AG09319 (cell line): ENCODE results near the gene TMEM30A.

Experiments
- DNase-seq: peaks from one replicate; pipeline ENCODE4 v3.0.0-alpha.2; 2010; ENCODE audit warnings: low read depth; ENCODE audit errors: extremely low read depth
- TF ChIP-seq, protein P1 (sequence below): IDR thresholded peaks from 2 replicates; pipeline ENCODE4 v1.5.1; 2011; ENCODE audit warnings: low read depth, mild to moderate bottlenecking, inconsistent platforms, low read length, moderate library complexity

Gene TMEM30A

DNA sequence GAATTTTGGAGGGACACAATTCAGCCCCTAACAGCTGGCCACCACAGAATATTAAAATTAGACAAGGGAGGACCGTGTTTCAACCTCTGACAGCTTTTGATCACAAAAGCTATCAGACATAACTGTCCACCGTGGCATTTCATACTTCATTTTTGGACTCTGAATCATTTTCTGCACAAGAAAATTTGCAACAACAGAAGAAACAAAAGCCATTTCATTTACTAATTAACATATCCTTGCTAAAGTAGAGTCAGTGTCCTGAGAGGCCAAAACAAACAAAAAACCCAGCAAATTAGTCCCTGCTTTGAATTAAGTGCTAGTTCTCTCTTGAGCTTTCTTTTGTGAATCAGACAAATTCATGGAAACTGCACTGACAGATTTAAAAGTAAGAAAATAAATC is 61.2 kb downstream of the TMEM30A start:
- TF ChIP-seq, protein P1, sequence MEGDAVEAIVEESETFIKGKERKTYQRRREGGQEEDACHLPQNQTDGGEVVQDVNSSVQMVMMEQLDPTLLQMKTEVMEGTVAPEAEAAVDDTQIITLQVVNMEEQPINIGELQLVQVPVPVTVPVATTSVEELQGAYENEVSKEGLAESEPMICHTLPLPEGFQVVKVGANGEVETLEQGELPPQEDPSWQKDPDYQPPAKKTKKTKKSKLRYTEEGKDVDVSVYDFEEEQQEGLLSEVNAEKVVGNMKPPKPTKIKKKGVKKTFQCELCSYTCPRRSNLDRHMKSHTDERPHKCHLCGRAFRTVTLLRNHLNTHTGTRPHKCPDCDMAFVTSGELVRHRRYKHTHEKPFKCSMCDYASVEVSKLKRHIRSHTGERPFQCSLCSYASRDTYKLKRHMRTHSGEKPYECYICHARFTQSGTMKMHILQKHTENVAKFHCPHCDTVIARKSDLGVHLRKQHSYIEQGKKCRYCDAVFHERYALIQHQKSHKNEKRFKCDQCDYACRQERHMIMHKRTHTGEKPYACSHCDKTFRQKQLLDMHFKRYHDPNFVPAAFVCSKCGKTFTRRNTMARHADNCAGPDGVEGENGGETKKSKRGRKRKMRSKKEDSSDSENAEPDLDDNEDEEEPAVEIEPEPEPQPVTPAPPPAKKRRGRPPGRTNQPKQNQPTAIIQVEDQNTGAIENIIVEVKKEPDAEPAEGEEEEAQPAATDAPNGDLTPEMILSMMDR = no peak
- DNase-seq = no peak

GRCh38 chr6:75222261-75222660 is 62.3 kb downstream of the TMEM30A start:
- TF ChIP-seq, protein P1 = no peak
- DNase-seq = no peak

DNA sequence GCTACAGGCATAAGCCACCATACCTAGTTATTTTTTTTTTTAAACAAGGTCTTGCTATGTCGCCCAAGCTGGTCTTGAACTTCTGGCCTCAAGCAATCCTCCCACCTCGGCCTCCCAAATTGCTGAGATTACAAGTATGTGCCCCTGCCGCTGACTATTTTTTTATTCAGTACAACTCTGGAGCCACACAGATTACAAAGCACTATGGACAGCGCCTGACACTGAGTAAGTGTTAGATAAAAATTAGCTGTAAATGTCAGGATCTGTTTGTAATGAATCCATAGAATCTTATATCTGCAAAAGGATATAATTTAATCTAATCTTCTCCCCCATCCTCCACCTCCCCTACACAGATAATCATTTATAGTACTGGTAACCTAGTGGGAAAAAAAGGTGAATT is 63.5 kb downstream of the TMEM30A start:
- TF ChIP-seq, protein P1 = no peak
- no peak for DNase-seq

DNA sequence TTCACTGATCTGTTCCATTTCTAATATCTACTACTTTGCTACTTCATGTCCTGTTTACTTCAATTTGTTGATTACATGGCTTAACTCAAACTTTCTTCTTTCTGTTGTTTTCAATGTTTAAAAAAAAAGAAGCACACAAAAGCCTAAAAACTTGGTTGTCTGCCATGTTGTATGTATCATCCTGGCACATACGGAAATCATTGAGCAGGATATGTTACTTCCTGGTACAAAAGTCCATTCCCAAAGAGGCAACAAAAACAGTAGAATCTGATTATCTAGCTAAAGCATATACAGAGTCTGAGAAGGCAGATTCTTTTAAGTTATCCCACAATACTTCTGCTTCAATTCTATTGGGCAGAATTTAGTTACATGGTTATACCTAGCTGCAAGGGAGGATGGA is 64.2 kb downstream of the TMEM30A start:
- TF ChIP-seq, protein P1 = no peak
- DNase-seq = no peak

GRCh38 chr6:75219263-75219662 is 65.3 kb downstream of the TMEM30A start:
- TF ChIP-seq, protein P1 = no peak
- no peak for DNase-seq

GRCh38 chr6:75217193-75217592 is 67.4 kb downstream of the TMEM30A start:
- TF ChIP-seq, protein P1 = no peak
- no peak for DNase-seq

GRCh38 chr6:75215291-75215690 is 69.3 kb downstream of the TMEM30A start:
- DNase-seq = no peak
- TF ChIP-seq, protein P1 = no peak
